Suprapubic skin (tissue), 4 donors: ENCODE data around the gene CCDC112. TPM values are rescaled to one million over a fixed set of nuclear protein-coding genes. Genes with fewer than 3 reads are reported as not detected.

Source experiments
- DNase-seq, 2 donors: peaks; one replicate each; pipeline ENCODE4 v3.0.0-alpha.2; 2019; ENCODE audit warnings: low spot score in 2 of 2
- H3K27ac ChIP-seq: fragments of 200-600 bp; sonication (generic); one replicate; pipeline ENCODE4 v1.5.1; 2019
- H3K27me3 ChIP-seq: fragments of 200-600 bp; sonication (generic); one replicate; pipeline ENCODE4 v1.5.1; 2019
- H3K36me3 ChIP-seq: fragments of 200-600 bp; sonication (generic); one replicate; pipeline ENCODE4 v1.5.1; 2019
- H3K4me1 ChIP-seq: fragments of 200-600 bp; sonication (generic); one replicate; pipeline ENCODE4 v1.5.1; 2019
- H3K4me3 ChIP-seq: fragments of 200-600 bp; sonication (generic); one replicate; pipeline ENCODE4 v1.5.1; 2019; ENCODE audit warnings: mild to moderate bottlenecking
- H3K9me3 ChIP-seq: fragments of 200-600 bp; sonication (generic); one replicate; pipeline ENCODE4 v1.5.1; 2019
- EP300 ChIP-seq: sonication (generic); formaldehyde crosslinking; IDR thresholded peaks from one replicate; pipeline ENCODE4 v1.6.1; 2017; ENCODE audit warnings: antibody characterized with exemption
- POLR2A ChIP-seq, 2 donors: fragments of 450-650 bp; IDR thresholded peaks; one replicate each; pipeline ENCODE4 v1.6.1; 2017; ENCODE audit warnings: antibody characterized with exemption in 2 of 2, mild to moderate bottlenecking in 2 of 2, moderate library complexity in 2 of 2
- POLR2AphosphoS5 ChIP-seq, 3 donors: sonication (generic); formaldehyde crosslinking; IDR thresholded peaks; one replicate each; pipeline ENCODE4 v1.6.1; 2017; ENCODE audit warnings: antibody characterized with exemption in 3 of 3
- WGBS: methylation state at CpG from one replicate; pipeline ENCODE4 v1.1.5; 2018; 5-methylcytosine and 5-hydroxymethylcytosine counted together
- total RNA-seq, 4 donors: library from RNA; depleted of rRNA; stranded (reverse); fragments of >200 nt; gene quantifications; one replicate each; pipeline ENCODE4 v1.1.0, GENCODE V29; 2016
- TF ChIP-seq, protein P1 (sequence below), 2 donors: fragments of 200-600 bp in 1 of 2; fragments of 450-650 bp in 1 of 2; sonication (generic) in 1 of 2; IDR thresholded peaks; one replicate each; pipeline ENCODE4 v1.5.1; 2016 to 2019; ENCODE audit warnings: antibody characterized with exemption in 2 of 2, mild to moderate bottlenecking in 1 of 2, moderate library complexity in 1 of 2

The CCDC112 gene
- total RNA-seq, 4 donors from 2014 or later: 4.8 to 11.6 (median 6.8) TPM

GRCh38 chr5:115306011-115306536 is 9.6 kb upstream of the CCDC112 start:
- TF ChIP-seq POLR2A (IDR thresholded peaks at IDR 0.05) (no peak), EP300 (no peak), POLR2AphosphoS5 (IDR thresholded peaks at IDR 0.05) (no peak)
- TF ChIP-seq, protein P1, sequence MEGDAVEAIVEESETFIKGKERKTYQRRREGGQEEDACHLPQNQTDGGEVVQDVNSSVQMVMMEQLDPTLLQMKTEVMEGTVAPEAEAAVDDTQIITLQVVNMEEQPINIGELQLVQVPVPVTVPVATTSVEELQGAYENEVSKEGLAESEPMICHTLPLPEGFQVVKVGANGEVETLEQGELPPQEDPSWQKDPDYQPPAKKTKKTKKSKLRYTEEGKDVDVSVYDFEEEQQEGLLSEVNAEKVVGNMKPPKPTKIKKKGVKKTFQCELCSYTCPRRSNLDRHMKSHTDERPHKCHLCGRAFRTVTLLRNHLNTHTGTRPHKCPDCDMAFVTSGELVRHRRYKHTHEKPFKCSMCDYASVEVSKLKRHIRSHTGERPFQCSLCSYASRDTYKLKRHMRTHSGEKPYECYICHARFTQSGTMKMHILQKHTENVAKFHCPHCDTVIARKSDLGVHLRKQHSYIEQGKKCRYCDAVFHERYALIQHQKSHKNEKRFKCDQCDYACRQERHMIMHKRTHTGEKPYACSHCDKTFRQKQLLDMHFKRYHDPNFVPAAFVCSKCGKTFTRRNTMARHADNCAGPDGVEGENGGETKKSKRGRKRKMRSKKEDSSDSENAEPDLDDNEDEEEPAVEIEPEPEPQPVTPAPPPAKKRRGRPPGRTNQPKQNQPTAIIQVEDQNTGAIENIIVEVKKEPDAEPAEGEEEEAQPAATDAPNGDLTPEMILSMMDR (IDR thresholded peaks at IDR 0.05): no peak
- Histone ChIP-seq H3K27me3 (no peaks in the 10 kb centered on the region), H3K9me3 (no peaks in the 10 kb centered on the region), H3K4me3 (no peak overlapping the region), H3K4me1 (no peaks in the 10 kb centered on the region), H3K36me3 (no peaks in the 10 kb centered on the region), H3K27ac (no peak overlapping the region)
- DNase-seq: no peak
- 55% methylated on average over 1 of the region's 1 CpG for WGBS

DNA sequence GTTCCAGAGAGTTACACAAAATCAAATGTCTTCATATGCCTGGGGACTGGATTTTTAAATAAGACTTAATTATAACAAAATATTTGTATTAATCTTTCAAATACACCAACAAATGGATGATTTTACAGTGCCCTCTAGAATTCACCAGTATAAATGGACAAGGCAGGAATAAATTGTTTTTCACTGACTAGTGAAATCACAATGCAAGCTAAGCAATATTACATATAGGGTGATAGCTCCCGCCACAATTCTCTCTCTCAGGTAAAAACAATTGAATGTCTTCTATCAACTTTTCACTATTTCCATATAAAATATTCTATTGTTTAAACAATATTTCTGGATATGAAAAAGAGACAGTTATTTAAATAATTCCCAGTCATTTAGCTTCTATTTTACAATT is 8.0 kb upstream of the CCDC112 start:
- H3K9me3 ChIP-seq: no peaks in the 10 kb centered on the region
- TF ChIP-seq POLR2AphosphoS5 (IDR thresholded peaks at IDR 0.05): no peak
- no peak for TF ChIP-seq POLR2A (IDR thresholded peaks at IDR 0.05)
- TF ChIP-seq EP300: no peak
- TF ChIP-seq, protein P1 (IDR thresholded peaks at IDR 0.05): no peak
- no peaks in the 10 kb centered on the region for H3K27me3 ChIP-seq
- no peak overlapping the region for H3K27ac ChIP-seq
- DNase-seq: no peak
- 100% methylated on average over 1 of the region's 1 CpG for WGBS
- no peaks in the 10 kb centered on the region for H3K36me3 ChIP-seq
- no peak overlapping the region for H3K4me3 ChIP-seq
- no peaks in the 10 kb centered on the region for H3K4me1 ChIP-seq

GRCh38 chr5:115298811-115299210 is 2.4 kb upstream of the CCDC112 start:
- TF ChIP-seq, protein P1 (IDR thresholded peaks at IDR 0.05): no peak
- TF ChIP-seq POLR2AphosphoS5 (IDR thresholded peaks at IDR 0.05) (no peak), POLR2A (IDR thresholded peaks at IDR 0.05) (no peak), EP300 (no peak)
- Histone ChIP-seq H3K9me3 (no peaks in the 10 kb centered on the region), H3K4me1 (peaks cover 14% of the 10 kb centered on the region), H3K36me3 (no peaks in the 10 kb centered on the region), H3K27ac (no peak overlapping the region), H3K4me3 (no peak overlapping the region), H3K27me3 (no peaks in the 10 kb centered on the region)
- DNase-seq: no peak
- whole genome bisulfite sequencing: 43% methylated on average over 1 of the region's 1 CpG

DNA sequence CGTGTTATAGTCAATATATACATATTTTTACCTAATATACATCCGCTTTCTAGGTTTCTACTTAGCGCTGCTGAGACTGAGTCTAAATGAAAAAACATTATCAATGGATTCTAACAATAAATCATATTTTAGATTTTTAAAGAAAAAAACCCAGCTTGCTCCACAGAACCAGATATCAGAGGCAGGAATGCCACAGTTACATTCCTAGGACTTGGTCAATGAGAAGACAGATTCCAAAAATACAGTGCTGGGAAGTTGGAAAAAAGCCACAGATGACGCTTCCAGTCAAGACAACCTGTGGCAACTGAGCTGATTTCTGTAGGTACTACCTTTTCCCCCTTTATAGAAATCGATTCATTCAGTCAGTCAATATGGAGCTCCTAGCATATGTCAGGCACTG is 577 bp upstream of the CCDC112 start:
- H3K27me3 ChIP-seq: no peaks in the 10 kb centered on the region
- H3K9me3 ChIP-seq: no peaks in the 10 kb centered on the region
- H3K27ac ChIP-seq: no peak overlapping the region
- peak overlapping the region; percentile 77 for H3K4me3 ChIP-seq
- H3K36me3 ChIP-seq: no peaks in the 10 kb centered on the region
- WGBS: 32% methylated on average over 5 of the region's 5 CpGs
- DNase-seq: no peak
- TF ChIP-seq, protein P1 (IDR thresholded peaks at IDR 0.05): no peak
- TF ChIP-seq EP300 (no peak), POLR2A (IDR thresholded peaks at IDR 0.05) (no peak), POLR2AphosphoS5 (IDR thresholded peaks at IDR 0.05) (no peak)
- H3K4me1 ChIP-seq: peaks cover 14% of the 10 kb centered on the region

DNA sequence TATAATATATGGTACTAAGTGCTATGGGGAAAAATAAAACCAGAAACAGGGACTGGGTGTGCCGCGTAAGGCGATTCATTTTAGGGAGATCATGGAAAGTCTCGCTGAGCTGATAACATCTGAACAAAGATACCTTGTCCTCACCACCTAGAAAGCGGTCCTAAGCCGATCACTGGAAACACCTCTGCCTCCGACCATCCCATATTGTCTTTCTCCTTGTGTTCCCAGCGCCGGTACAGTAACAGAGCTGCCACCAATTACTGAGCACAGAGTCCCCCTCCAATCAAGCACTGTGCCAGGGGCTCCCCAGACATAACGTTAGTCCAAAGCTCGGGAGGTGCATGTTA is 704 bp downstream of the CCDC112 start:
- no peak overlapping the region for H3K27ac ChIP-seq
- 5% methylated on average over 11 of the region's 11 CpGs for WGBS
- TF ChIP-seq POLR2AphosphoS5 (IDR thresholded peaks at IDR 0.05): no peak
- TF ChIP-seq POLR2A (IDR thresholded peaks at IDR 0.05): no peak
- TF ChIP-seq, protein P1 (IDR thresholded peaks at IDR 0.05): no peak
- no peak for TF ChIP-seq EP300

More for the DNA sequence above, 704 bp downstream of the CCDC112 start:
- peak overlapping the region; percentile 77 for H3K4me3 ChIP-seq
- no peaks in the 10 kb centered on the region for H3K9me3 ChIP-seq
- H3K4me1 ChIP-seq: peaks cover 14% of the 10 kb centered on the region
- DNase-seq: no peak
- no peaks in the 10 kb centered on the region for H3K36me3 ChIP-seq
- no peaks in the 10 kb centered on the region for H3K27me3 ChIP-seq
